HS-27A (cell line): Measurements from ENCODE around the gene VKORC1L1.
"Not testable (repeated sequence)": the region's sequence is repeated elsewhere in the genome, so short reads cannot be mapped to it uniquely, and the experiment has no call there.

ENCODE experiments used
- DNase-seq: peaks from one replicate; pipeline ENCODE4 v3.0.0-alpha.2; 2012; ENCODE audit warnings: low read depth, missing footprints

Gene VKORC1L1

DNA sequence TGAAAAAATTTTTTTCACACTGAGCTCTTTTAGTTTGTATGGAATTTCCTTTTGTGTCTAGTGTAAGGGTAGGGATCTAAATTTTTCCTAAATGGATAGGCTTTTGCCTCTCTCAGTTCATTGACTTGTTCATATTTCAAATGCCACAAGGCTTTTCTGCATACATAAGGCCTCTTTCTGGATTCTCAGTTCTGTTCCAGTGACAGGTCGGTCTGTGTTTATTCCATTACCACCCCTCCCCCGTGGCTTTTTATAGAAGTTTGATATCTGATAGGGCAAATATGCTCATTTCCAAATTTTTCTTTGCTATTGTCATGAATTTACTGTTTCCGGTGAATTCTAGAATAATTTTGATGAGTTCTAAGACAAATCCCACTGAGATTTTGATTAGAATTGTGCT, 12.7 kb downstream of the VKORC1L1 start:
- DNase-seq: not testable (repeated sequence)

DNA sequence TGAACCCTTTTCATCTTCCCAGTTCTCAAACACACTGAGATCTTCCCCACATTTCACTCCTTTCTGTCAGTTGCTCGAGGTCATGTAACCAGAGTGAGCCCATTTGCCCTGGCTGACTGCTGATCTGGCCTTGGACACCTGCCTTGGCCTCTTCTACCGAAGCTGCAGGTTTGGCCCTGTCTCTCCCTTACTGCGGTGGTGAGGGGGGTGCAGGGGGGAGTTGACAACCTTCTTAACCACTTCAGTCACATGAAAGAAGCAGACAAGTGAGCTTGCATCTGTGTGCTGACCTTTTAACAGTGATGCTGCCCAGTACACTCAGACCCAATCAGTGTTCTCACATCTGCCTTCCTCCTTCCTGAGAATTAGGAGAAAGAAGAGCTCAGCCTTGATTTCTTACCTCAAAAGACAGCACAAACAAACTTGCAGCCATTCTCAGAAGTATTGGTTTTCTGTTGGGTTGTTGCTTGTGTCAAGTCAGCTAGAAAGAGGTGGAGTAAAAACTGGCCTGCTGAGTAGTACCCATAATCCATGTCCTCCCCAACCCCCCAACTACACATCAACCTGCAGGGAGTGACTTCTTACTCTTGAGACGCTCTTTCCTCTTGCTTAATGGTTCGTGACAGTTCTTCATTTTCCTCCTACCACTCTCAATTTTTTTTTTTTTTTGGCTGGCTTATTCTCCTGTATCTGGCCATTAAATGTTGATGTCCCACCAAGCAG, 15.7 kb downstream of the VKORC1L1 start:
- not testable (repeated sequence) for DNase-seq

DNA sequence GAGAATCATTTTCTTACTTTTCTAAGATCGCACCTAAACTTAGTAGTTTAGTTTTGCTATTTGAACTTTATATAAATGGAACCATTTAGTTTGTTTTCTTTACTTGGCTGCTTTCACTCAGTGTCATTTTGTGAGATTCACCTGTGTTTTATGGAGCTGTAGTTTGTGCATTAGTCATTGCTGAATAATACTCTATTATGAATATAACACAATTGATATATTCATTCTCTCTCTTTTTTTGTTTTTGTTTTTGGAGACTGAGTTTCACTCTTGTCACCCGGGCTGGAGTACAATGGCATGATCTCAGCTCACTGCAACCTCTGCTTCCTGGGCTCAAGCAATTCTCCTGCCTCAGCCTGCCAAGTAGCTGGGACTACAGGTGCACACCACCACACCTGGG, 16.8 kb downstream of the VKORC1L1 start:
- DNase-seq: not testable (repeated sequence)

- DNase-seq: no peak
Observed at GRCh38 chr7:65892161-65892560, 19.3 kb downstream of the VKORC1L1 start.

DNA sequence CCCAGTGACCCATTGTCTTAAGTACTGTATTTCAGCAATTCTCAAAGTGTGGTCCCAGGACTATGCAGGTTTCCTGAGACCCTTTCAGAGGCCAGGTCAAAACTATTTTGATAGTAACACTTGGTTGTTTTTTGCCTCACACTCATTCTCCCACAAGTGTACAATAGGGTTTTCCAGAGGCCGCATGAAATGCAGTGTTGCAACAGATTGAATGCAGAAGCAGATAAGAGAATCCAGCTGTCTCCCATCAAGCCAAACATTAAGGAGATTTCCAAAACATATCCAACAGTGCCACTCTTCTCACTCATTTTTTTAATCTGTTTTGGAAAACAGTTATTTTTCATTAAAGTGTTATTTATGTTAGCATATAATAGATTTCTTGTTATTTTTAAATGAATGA, 20.0 kb downstream of the VKORC1L1 start:
- no peak for DNase-seq

GRCh38 chr7:65896279-65896870, 23.5 kb downstream of the VKORC1L1 start:
- no peak for DNase-seq

- not testable (repeated sequence) for DNase-seq
Observed at GRCh38 chr7:65897289-65897688, 24.4 kb downstream of the VKORC1L1 start.

DNA sequence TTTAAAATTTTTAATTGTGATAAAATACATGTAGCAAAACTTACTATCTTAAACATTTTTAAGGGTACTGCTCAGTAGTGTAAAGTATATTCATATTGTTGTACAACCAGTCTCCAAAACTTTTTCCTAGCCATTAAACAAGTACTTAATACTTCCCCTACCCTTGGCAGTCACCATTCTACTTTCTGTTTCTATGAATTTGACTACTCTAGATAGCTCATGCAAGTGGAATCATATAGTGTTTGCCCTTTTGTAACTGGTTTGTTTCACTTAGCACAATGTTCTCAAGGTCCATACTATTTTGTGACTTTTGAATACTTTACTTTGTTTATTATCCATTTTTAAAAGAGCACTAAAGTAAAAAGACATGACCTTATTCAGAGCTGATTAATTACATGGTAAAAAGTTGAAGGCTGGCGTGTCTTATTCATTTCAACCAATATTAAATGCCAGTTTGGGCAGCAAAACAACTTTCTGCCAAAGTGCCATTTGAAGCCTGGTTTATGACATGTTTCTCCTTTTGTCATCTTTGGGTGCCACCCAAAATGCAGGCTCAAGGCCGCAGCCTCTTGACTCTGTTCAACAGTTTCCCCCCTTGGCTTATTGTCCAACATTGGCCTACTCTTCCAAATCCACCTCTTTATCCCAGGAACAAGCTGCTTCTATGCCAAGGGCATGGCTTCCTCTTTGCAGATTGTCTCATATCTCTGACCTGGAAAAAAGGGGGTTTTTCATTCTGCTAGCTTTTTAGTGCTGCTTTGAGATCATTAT, 26.0 kb downstream of the VKORC1L1 start:
- DNase-seq: not testable (repeated sequence)

- no peak for DNase-seq
Observed at GRCh38 chr7:65902306-65902705, 29.4 kb downstream of the VKORC1L1 start.

- no peak for DNase-seq
Observed at GRCh38 chr7:65907501-65908198, 34.8 kb downstream of the VKORC1L1 start.

DNA sequence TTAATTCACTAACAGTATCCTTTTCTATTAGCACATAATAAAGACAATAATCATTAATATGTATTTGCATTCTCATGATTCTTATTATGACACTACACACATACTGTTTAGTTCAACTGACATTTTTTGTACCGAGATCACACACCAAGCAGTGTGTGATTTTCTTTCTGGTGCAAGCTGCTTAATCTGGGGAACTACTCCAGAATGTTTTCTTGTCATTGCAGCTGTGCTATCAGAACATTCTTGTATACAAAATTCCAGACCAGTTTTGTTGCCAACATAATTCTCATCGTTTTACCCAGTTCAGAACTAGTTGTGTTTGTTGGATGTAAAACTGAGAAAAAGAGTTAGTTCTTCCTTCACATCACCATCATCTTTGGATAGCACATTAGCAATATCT, 37.4 kb downstream of the VKORC1L1 start:
- no peak for DNase-seq

- no peak for DNase-seq
Observed at GRCh38 chr7:65912237-65912636, 39.4 kb downstream of the VKORC1L1 start.

DNA sequence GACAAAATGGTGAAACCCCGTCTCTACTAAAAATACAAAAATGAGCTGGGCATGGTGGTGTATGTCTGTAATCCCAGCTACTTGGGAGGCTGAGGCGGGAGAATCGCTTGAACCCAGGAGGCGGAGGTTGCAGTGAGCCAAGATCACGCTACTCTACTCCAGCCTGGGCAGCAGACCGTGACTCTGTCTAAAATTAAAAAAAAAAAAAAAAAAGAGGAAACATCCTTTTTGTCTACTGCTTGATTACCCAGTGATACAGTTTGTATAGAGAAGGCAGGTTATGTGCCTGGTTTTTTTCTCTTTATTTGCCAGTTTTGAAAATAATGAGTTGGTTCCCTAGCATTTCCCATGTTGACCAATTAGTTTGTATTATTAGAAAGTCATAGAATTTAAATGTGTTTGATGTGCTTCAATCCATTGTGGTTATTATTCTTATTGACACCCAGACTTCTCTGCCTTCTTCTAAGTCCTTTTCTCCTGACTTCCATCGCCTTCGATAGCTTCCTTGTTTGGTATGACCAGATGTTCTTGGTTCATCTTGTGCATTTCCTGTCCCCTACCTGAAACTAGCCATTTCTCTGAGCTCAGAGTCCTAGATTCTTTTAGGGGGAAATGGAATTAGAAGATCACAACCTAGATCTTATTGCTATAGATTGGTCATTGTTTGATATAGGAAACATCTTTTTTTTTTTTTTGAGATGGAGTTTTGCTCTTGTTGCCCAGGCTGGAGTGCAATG, 43.2 kb downstream of the VKORC1L1 start:
- no peak for DNase-seq

GRCh38 chr7:65923316-65923715, 50.4 kb downstream of the VKORC1L1 start:
- no peak for DNase-seq

GRCh38 chr7:65924193-65924592, 51.3 kb downstream of the VKORC1L1 start:
- DNase-seq: no peak

GRCh38 chr7:65925040-65925439, 52.2 kb downstream of the VKORC1L1 start:
- DNase-seq: no peak

DNA sequence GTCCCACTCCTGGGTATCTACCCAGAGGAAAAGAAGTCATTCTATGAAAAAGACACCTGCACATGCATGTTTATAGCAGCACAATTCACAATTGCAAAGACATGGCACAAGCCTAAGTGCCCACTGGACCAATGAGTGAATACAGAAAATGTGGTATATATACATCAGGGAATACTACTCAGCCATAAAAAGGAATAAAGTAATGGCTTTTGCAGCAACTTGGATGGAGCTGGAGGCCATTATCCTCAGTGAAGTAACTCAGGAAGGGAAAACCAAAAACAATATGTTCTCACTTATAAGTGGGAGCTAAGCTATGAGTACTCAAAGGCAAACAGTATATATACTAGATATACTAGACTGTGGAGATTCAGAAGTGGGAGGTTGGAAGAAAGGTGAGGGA, 53.7 kb downstream of the VKORC1L1 start:
- no peak for DNase-seq

GRCh38 chr7:65927489-65928448, 54.9 kb downstream of the VKORC1L1 start:
- no peak for DNase-seq

- DNase-seq: no peak
Observed at GRCh38 chr7:65931685-65932084, 58.8 kb downstream of the VKORC1L1 start.

- no peak for DNase-seq
Observed at GRCh38 chr7:65937296-65937695, 64.4 kb downstream of the VKORC1L1 start.
